ENCODE data around the gene MZF1. TPM values are rescaled to one million over a fixed set of nuclear protein-coding genes. Genes with fewer than 3 reads are reported as not detected.
A peak's percentile ranks its signal among the peaks of the same experiment; 100 is the strongest.

Gene MZF1
- polyA plus RNA-seq, 4 donors = 18.2 to 61.3 (median 43.9) TPM

- DNase-seq (ENCODE audit: low read depth in 4 of 4, low spot score in 2 of 4) = no peak
Measured at GRCh38 chr19:58515259-58515658, 57.9 kb downstream of the MZF1 start.

GRCh38 chr19:58514564-58515022 is 58.5 kb downstream of the MZF1 start:
- no peak for DNase-seq (ENCODE audit: low read depth in 4 of 4, low spot score in 2 of 4)

DNA sequence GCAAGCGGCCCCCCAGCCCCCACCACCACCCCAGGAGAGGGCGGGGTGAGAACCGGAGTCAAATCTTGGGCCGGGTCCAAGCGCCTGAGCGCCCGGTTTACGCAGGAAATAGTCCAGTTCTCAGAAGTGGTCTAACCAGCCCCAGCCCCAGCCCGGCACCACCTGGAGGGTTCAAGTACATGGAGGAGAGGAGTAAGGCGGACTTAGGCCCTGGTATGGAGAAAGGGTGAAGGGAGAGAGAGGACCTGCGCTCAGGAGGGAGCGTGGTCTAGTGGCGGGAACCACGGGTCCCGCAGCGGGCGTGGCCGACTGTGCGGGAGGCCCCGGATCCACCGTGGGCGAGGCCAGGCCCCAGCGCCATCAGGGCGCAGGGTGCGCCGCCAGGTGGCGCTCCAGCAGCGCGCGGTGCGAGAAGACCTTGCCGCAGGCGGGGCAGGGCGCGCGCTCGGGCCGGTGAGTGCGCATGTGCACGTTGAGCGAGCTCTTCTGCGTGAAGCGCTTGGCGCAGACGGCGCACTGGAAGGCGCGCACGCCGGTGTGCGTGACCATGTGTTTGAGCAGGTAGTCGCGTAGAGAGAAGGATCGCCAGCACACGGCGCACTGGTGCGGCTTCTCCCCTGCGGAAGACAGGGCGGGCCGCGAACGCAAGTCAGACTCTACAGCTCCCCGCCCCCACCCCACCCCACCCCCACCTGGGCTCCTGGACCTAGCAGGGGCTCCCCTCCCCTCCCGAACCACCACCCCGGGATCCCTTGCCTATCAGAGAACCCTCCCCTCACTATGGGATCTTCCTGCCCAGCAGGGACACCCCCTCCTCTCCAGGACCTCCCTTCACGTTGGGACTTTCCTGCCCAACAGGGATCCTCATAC is 59.2 kb downstream of the MZF1 start:
- DNase-seq (ENCODE audit: low read depth in 4 of 4, low spot score in 2 of 4) = peak in 3 of 4 donors; percentile 68 to 73 (median 72)

- DNase-seq (ENCODE audit: low read depth in 4 of 4, low spot score in 2 of 4) = no peak
Measured at GRCh38 chr19:58513213-58513693, 59.9 kb downstream of the MZF1 start.

Other genes with a start within 250 kb of the MZF1 start
- gene ZSCAN22, start 246.3 kb downstream of the MZF1 start, polyA plus RNA-seq (ENCODE audit: insufficient read length in 4 of 4) = 1 to 10 TPM; 3.0 to 4.2 (median 3.5) TPM
- 1 to 10 TPM; 1.3 to 2.0 (median 1.5) TPM for gene A1BG, start 219.8 kb downstream of the MZF1 start, polyA plus RNA-seq (ENCODE audit: insufficient read length in 4 of 4)
- gene ZNF497, start 210.6 kb downstream of the MZF1 start, polyA plus RNA-seq (ENCODE audit: insufficient read length in 4 of 4) = 1 to 10 TPM; 3.4 to 7.9 (median 5.6) TPM
- gene ZNF837, start 192.3 kb downstream of the MZF1 start, polyA plus RNA-seq (ENCODE audit: insufficient read length in 4 of 4) = 1 to 10 TPM; 2.6 to 7.1 (median 5.3) TPM
- gene RPS5, start 186.1 kb downstream of the MZF1 start, polyA plus RNA-seq (ENCODE audit: insufficient read length in 4 of 4) = 1,000 to 10,000 TPM in 2 of 4 donors, 100 to 1,000 TPM in 2; 891 to 1,257 (median 971) TPM
- gene RNF225, start 177.7 kb downstream of the MZF1 start, polyA plus RNA-seq (ENCODE audit: insufficient read length in 4 of 4) = not detected
- gene ZNF584, start 164.7 kb downstream of the MZF1 start, polyA plus RNA-seq (ENCODE audit: insufficient read length in 4 of 4) = 10 to 100 TPM; 11.2 to 14.6 (median 14.3) TPM
- gene ZNF132, start 133.2 kb downstream of the MZF1 start, polyA plus RNA-seq (ENCODE audit: insufficient read length in 4 of 4) = 10 to 100 TPM; 11.9 to 16.1 (median 15.0) TPM
- gene ZNF324B, start 121.7 kb downstream of the MZF1 start, polyA plus RNA-seq (ENCODE audit: insufficient read length in 4 of 4) = 1 to 10 TPM; 4.5 to 7.0 (median 5.6) TPM
- 10 to 100 TPM in 2 of 4 donors, 1 to 10 TPM in 2; 8.9 to 13.5 (median 10.8) TPM for gene ZNF324, start 106.3 kb downstream of the MZF1 start, polyA plus RNA-seq (ENCODE audit: insufficient read length in 4 of 4)
- 10 to 100 TPM; 12.4 to 24.5 (median 17.9) TPM for gene ZNF446, start 97.0 kb downstream of the MZF1 start, polyA plus RNA-seq (ENCODE audit: insufficient read length in 4 of 4)
- 10 to 100 TPM in 2 of 4 donors, 1 to 10 TPM in 2; 9.7 to 13.4 (median 10.1) TPM for gene SLC27A5, start 61.3 kb downstream of the MZF1 start, polyA plus RNA-seq (ENCODE audit: insufficient read length in 4 of 4)
- gene ZBTB45, start 53.5 kb downstream of the MZF1 start, polyA plus RNA-seq (ENCODE audit: insufficient read length in 4 of 4) = 10 to 100 TPM in 3 of 4 donors, 1 to 10 TPM in 1; 9.0 to 18.3 (median 13.5) TPM
- gene TRIM28, start 29.3 kb downstream of the MZF1 start, polyA plus RNA-seq (ENCODE audit: insufficient read length in 4 of 4) = 100 to 1,000 TPM; 665 to 780 (median 704) TPM
- 100 to 1,000 TPM; 118 to 132 (median 126) TPM for gene CHMP2A, start 18.2 kb downstream of the MZF1 start, polyA plus RNA-seq (ENCODE audit: insufficient read length in 4 of 4)
- gene UBE2M, start 14.7 kb downstream of the MZF1 start, polyA plus RNA-seq (ENCODE audit: insufficient read length in 4 of 4) = 100 to 1,000 TPM in 1 of 4 donors, 10 to 100 TPM in 3; 87.6 to 104 (median 95.3) TPM

All from left renal cortex interstitium (tissue), 4 donors.